Psoas muscle (tissue), 8 donors: ENCODE measurements around the gene COLQ. TPM values are rescaled to one million over a fixed set of nuclear protein-coding genes. Genes with fewer than 3 reads are reported as not detected.

Source experiments
- ATAC-seq, 4 donors: fragments of 200-7000 bp; cut with Tn5 transposase; one replicate each; pipeline ENCODE4 v1.9.1; 2020; ENCODE audit warnings: moderate library complexity in 3 of 4, mild to moderate bottlenecking in 2 of 4
- DNase-seq, 2 donors: peaks; one replicate each; pipeline ENCODE4 v3.0.0-alpha.2; 2020
- H3K27ac ChIP-seq: fragments of 200-600 bp; one replicate; pipeline ENCODE4 v1.8.0; 2022
- H3K27me3 ChIP-seq, 3 donors: fragments of 200-600 bp in 1 of 3; one replicate each; pipeline versions ENCODE4 v1.6.1 to v1.8.0; 2013 to 2022; ENCODE audit warnings: low read length in 2 of 3, mild to moderate bottlenecking in 2 of 3, moderate library complexity in 1 of 3; ENCODE audit not compliant: insufficient read depth in 3 of 3
- H3K36me3 ChIP-seq, 2 donors: fragments of 200-600 bp in 1 of 2; one replicate each; pipeline versions ENCODE4 v1.6.1 to v1.8.0; 2013 to 2022; ENCODE audit warnings: low read depth in 1 of 2, mild to moderate bottlenecking in 1 of 2, moderate library complexity in 1 of 2; ENCODE audit not compliant: insufficient read depth in 1 of 2
- H3K4me1 ChIP-seq: fragments of 200-600 bp; one replicate; pipeline ENCODE4 v1.8.0; 2022
- H3K4me3 ChIP-seq: fragments of 200-600 bp; one replicate; pipeline ENCODE4 v1.8.0; 2022; ENCODE audit warnings: mild to moderate bottlenecking
- H3K9me3 ChIP-seq: fragments of 200-600 bp; one replicate; pipeline ENCODE4 v1.8.0; 2022
- CTCF ChIP-seq: fragments of 200-600 bp; IDR thresholded peaks from one replicate; pipeline ENCODE4 v1.8.0; 2022; ENCODE audit warnings: antibody characterized with exemption
- WGBS, 3 donors: extraction: QIAGEN DNeasy Blood & Tissue Kit; methylation state at CpG; one replicate each; pipeline versions ENCODE4 v1.1.6 to v1.1.7; 2013; 5-methylcytosine and 5-hydroxymethylcytosine counted together
- intact Hi-C, 2 donors: fragments of 100-400 bp; cut with DNase I; formaldehyde crosslinking; loops; one replicate each; pipeline versions ENCODE4 v1.11.0 to v1.14.2; 2022
- polyA plus RNA-seq, 3 donors: library from polyadenylated mRNA; stranded (reverse); fragments of 200-250 nt; gene quantifications; one replicate each; pipeline ENCODE4 v1.2.3, GENCODE V29; 2013
- total RNA-seq, 4 donors: library from RNA; stranded (reverse); fragmentation: NEBNext Ultra II Directional in 2 of 4; extraction: Animal tissue kit (Norgen Biotek cat#: 25700) in 2 of 4; gene quantifications; one replicate each; pipeline versions ENCODE4 v1.2.1 to v1.2.4, GENCODE V29; 2021 to 2023
- donor health status: healthy with polysubstance abuse.
- donor health status: DM: no; HTN: no; CAD: no; lungs with moderate emphysema.
- donor health status: Bipolar disorder and iron deficiency.
- donor health status: healthy.
- donor health status: DM: yes; HTN: yes; CAD: no.
- donor health status: DM: no; HTN: no; CAD: no.
- donor health status: DM: no; HTN: no; CAD: no.
- donor health status: DM: yes; HTN: yes; CAD: no.

COLQ gene
- total and polyA plus RNA-seq, 7 donors, result 4.6 to 18.2 (median 10.0) TPM

- DNase-seq, result no peak
- H3K4me1 ChIP-seq, result peaks cover 26% of the 10 kb centered on the region
- no peaks in the 10 kb centered on the region for H3K9me3 ChIP-seq
- intact Hi-C loops, result no loop called here
- no peak for TF ChIP-seq CTCF
- H3K27ac ChIP-seq, result no peak overlapping the region
- no peak for ATAC-seq
- no peaks in the 10 kb centered on the region for H3K27me3 ChIP-seq
- H3K4me3 ChIP-seq, result no peak overlapping the region
- 58 to 64% (median 62%) methylated on average over 4 of the region's 4 CpGs for WGBS, 3 donors
- no peaks in the 10 kb centered on the region for H3K36me3 ChIP-seq
Measured at GRCh38 chr3:15527031-15527459, 5.5 kb upstream of the COLQ start.

GRCh38 chr3:15525790-15526189 lies 4.3 kb upstream of the COLQ start:
- no peak overlapping the region for H3K27ac ChIP-seq
- intact Hi-C loops, result no loop called here
- no peak for TF ChIP-seq CTCF
- DNase-seq, result no peak
- WGBS, 3 donors, result 87 to 100% (median 88%) methylated on average over 1 of the region's 1 CpG
- H3K27me3 ChIP-seq, result no peaks in the 10 kb centered on the region
- peaks cover 35% of the 10 kb centered on the region for H3K4me1 ChIP-seq
- no peak overlapping the region for H3K4me3 ChIP-seq
- H3K36me3 ChIP-seq, result no peaks in the 10 kb centered on the region
- H3K9me3 ChIP-seq, result no peaks in the 10 kb centered on the region
- ATAC-seq, result no peak

- TF ChIP-seq CTCF, result no peak
- 51 to 61% (median 54%) methylated on average over 6 of the region's 6 CpGs for WGBS, 3 donors
- no peak overlapping the region for H3K4me3 ChIP-seq
- peak; percentile 57 to 69 (median 66) for ATAC-seq
- no peaks in the 10 kb centered on the region for H3K36me3 ChIP-seq
- peak overlapping the region; percentile 99 for H3K27ac ChIP-seq
- peaks cover 50% of the 10 kb centered on the region for H3K4me1 ChIP-seq
- no peaks in the 10 kb centered on the region for H3K27me3 ChIP-seq
- no peak for DNase-seq
- intact Hi-C loops, result loop anchor here in 1 of 2 donors (5.0 kb wide), 1 partner anchor 33 kb away; no protein-coding TSS in a partner anchor
- no peaks in the 10 kb centered on the region for H3K9me3 ChIP-seq
Measured at GRCh38 chr3:15523660-15524417, 2.3 kb upstream of the COLQ start.

- ATAC-seq, result peak in 1 of 4 donors; percentile 39
- Histone ChIP-seq H3K4me3 (peak overlapping the region; percentile 61), H3K36me3 (no peaks in the 10 kb centered on the region), H3K27me3 (no peaks in the 10 kb centered on the region), H3K27ac (peak overlapping the region; percentile 99), H3K4me1 (peaks cover 53% of the 10 kb centered on the region), H3K9me3 (no peaks in the 10 kb centered on the region)
- intact Hi-C loops, result loop anchor here in 1 of 2 donors (5.0 kb wide), 1 partner anchor 35 kb away; no protein-coding TSS in a partner anchor
- DNase-seq, result no peak
- no peak for TF ChIP-seq CTCF
Measured at GRCh38 chr3:15522016-15522415, 510 bp upstream of the COLQ start.
